Gastrocnemius medialis (tissue), 4 donors: Measurements from ENCODE around the gene MAGI1.

ENCODE experiments used
- CTCF ChIP-seq, 5 experiments: fragments of 450-650 bp in 3 of 5; fragments of 200-600 bp in 2 of 5; sonication (generic) in 2 of 5; IDR thresholded peaks in 4 of 5; conservative IDR thresholded peaks in 1 of 5; 1 replicate in 4 of 5; 2 replicates in 1 of 5; pipeline ENCODE4 v1.5.1; 2016 to 2019; ENCODE audit warnings: antibody characterized with exemption in 5 of 5, mild to moderate bottlenecking in 3 of 5, moderate library complexity in 3 of 5
- POLR2A ChIP-seq, 2 donors: fragments of 450-650 bp; IDR thresholded peaks; one replicate each; pipeline ENCODE4 v1.6.1; 2017; ENCODE audit warnings: antibody characterized with exemption in 2 of 2, mild to moderate bottlenecking in 2 of 2, moderate library complexity in 2 of 2

GRCh38 chr3:65856907-65857306 lies 181.8 kb downstream of the MAGI1 start:
- TF ChIP-seq CTCF (IDR thresholded peaks at IDR 0.05 in 4 of 5, conservative IDR thresholded peaks at IDR 0.05 in 1 of 5) (no peak), POLR2A (IDR thresholded peaks at IDR 0.05) (no peak)
